ENCODE data around the gene AEBP1.

- TF ChIP-seq, protein P1, sequence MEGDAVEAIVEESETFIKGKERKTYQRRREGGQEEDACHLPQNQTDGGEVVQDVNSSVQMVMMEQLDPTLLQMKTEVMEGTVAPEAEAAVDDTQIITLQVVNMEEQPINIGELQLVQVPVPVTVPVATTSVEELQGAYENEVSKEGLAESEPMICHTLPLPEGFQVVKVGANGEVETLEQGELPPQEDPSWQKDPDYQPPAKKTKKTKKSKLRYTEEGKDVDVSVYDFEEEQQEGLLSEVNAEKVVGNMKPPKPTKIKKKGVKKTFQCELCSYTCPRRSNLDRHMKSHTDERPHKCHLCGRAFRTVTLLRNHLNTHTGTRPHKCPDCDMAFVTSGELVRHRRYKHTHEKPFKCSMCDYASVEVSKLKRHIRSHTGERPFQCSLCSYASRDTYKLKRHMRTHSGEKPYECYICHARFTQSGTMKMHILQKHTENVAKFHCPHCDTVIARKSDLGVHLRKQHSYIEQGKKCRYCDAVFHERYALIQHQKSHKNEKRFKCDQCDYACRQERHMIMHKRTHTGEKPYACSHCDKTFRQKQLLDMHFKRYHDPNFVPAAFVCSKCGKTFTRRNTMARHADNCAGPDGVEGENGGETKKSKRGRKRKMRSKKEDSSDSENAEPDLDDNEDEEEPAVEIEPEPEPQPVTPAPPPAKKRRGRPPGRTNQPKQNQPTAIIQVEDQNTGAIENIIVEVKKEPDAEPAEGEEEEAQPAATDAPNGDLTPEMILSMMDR (IDR thresholded peaks at IDR 0.05) = no peak
- TF ChIP-seq CREB1 (CRISPR knock-in tag; IDR thresholded peaks at IDR 0.05) = no peak
- TF ChIP-seq, protein P2, sequence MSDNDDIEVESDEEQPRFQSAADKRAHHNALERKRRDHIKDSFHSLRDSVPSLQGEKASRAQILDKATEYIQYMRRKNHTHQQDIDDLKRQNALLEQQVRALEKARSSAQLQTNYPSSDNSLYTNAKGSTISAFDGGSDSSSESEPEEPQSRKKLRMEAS (CRISPR knock-in tag; IDR thresholded peaks at IDR 0.05) = no peak
- no peak for TF ChIP-seq AFF4 (CRISPR knock-in tag; IDR thresholded peaks at IDR 0.05; ENCODE audit: borderline replicate concordance)
- no peak for TF ChIP-seq ZNF232 (CRISPR knock-in tag; IDR thresholded peaks at IDR 0.05)
- TF ChIP-seq JUN (CRISPR knock-in tag; IDR thresholded peaks at IDR 0.05) = no peak
- TF ChIP-seq SP1 (CRISPR knock-in tag; conservative IDR thresholded peaks at IDR 0.05) = no peak
- no peak for TF ChIP-seq FOXP1 (CRISPR knock-in tag; IDR thresholded peaks at IDR 0.05; ENCODE audit: borderline replicate concordance)
- no peak for TF ChIP-seq CREM (CRISPR knock-in tag; IDR thresholded peaks at IDR 0.05)
- TF ChIP-seq MXD4 (CRISPR knock-in tag; IDR thresholded peaks at IDR 0.05; ENCODE audit: borderline replicate concordance) = no peak
- no peak for TF ChIP-seq ATF2 (CRISPR knock-in tag; IDR thresholded peaks at IDR 0.05; ENCODE audit: borderline replicate concordance, low read depth)
- TF ChIP-seq TEAD4 (CRISPR knock-in tag; IDR thresholded peaks at IDR 0.05) = no peak
- no peak for TF ChIP-seq CDX4 (CRISPR knock-in tag; IDR thresholded peaks at IDR 0.05; ENCODE audit: borderline replicate concordance)
- TF ChIP-seq, protein P3, sequence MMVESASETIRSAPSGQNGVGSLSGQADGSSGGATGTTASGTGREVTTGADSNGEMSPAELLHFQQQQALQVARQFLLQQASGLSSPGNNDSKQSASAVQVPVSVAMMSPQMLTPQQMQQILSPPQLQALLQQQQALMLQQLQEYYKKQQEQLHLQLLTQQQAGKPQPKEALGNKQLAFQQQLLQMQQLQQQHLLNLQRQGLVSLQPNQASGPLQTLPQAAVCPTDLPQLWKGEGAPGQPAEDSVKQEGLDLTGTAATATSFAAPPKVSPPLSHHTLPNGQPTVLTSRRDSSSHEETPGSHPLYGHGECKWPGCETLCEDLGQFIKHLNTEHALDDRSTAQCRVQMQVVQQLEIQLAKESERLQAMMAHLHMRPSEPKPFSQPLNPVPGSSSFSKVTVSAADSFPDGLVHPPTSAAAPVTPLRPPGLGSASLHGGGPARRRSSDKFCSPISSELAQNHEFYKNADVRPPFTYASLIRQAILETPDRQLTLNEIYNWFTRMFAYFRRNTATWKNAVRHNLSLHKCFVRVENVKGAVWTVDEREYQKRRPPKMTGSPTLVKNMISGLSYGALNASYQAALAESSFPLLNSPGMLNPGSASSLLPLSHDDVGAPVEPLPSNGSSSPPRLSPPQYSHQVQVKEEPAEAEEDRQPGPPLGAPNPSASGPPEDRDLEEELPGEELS (CRISPR knock-in tag; IDR thresholded peaks at IDR 0.05) = no peak
Measured at GRCh38 chr7:44057849-44058758, 46.0 kb upstream of the AEBP1 start.

Measured in WTC11 (cell line).